Neural progenitor cell (in vitro differentiated cells): ENCODE measurements around the gene CALU.

ENCODE experiments used
- EZH2 ChIP-seq: fragments of 200-600 bp; sonication (generic); IDR thresholded peaks from 2 replicates; pipeline ENCODE4 v1.6.1; 2017; ENCODE audit warnings: antibody characterized with exemption, mild to moderate bottlenecking, moderate library complexity
- TF ChIP-seq, protein P1 (sequence below): fragments of 200-600 bp; sonication (generic); IDR thresholded peaks from 2 replicates; pipeline ENCODE4 v1.5.1; 2017; ENCODE audit warnings: antibody characterized with exemption, mild to moderate bottlenecking

DNA sequence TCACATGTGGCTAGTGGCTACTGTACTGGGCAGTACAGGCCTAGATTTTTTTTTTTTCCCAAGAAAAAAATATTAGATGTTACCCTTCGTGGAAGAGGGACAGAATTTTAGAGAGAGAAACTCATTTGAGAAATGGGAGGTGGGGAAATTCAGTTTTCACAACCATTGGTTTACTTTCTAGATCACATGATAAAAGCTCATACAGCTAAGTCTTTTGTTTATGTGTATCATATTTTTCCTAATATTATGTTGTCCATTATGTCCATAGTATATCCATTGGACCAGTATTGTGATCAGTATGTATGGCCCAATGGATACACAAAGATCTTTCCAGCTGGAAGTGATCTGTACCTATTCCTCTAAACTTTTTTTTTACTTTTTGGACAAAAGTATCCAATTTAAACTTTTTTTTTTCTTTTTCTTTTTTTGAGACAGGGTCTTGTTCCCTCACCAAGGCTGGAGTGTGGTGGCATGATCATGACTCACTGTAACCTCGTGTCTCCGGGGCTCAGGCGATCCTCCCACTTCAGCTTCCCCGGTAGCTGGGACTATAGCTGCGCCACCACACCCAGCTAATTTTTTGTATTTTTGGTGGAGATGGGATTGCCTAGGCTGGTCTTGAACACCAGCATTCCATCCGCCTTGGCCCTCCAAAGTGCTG, 4.1 kb downstream of the CALU start:
- TF ChIP-seq, protein P1, sequence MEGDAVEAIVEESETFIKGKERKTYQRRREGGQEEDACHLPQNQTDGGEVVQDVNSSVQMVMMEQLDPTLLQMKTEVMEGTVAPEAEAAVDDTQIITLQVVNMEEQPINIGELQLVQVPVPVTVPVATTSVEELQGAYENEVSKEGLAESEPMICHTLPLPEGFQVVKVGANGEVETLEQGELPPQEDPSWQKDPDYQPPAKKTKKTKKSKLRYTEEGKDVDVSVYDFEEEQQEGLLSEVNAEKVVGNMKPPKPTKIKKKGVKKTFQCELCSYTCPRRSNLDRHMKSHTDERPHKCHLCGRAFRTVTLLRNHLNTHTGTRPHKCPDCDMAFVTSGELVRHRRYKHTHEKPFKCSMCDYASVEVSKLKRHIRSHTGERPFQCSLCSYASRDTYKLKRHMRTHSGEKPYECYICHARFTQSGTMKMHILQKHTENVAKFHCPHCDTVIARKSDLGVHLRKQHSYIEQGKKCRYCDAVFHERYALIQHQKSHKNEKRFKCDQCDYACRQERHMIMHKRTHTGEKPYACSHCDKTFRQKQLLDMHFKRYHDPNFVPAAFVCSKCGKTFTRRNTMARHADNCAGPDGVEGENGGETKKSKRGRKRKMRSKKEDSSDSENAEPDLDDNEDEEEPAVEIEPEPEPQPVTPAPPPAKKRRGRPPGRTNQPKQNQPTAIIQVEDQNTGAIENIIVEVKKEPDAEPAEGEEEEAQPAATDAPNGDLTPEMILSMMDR: no peak
- no peak for TF ChIP-seq EZH2
